NCI-H146 (cell line): ENCODE data around the gene PPFIA4.

Source experiments
- DNase-seq: peaks from one replicate; lab custom pipeline; 2025; lab: John Stamatoyannopoulos, UW

PPFIA4 gene

DNA sequence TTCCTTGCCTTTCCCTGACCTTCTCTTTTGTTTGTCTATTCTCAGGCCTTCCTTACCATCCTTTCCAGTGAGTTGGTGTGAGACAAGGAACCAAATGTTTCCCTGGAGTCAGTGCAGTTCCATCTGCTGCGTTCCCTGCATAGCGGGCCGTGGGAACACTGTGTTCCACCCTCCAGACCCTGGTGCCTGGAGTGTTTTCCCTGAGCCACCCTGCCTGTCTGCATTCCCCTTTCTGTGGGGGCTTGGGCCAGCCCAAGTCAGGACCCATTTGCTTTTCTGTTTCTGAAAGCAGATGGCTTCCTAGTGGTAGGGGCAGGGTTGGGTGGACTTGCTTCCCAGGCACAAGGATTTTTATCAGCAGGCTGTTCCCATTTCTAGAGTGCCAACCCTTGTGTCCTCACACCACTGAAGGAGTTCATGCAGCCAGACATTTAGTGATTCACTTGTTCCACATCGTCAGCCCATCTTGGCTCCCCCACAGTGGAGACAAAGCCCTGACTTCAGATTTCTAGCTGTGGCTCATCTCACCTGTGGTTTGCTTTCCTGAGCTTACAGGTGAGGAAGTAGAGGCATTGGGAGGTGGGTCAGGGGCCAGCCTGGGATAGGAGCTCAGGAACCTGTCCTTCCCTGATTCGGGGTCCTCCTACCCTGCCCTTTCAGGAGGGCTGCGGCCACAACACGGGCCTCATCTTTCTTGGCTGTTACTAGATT is 73.7 kb downstream of the PPFIA4 start:
- DNase-seq, result no peak

DNA sequence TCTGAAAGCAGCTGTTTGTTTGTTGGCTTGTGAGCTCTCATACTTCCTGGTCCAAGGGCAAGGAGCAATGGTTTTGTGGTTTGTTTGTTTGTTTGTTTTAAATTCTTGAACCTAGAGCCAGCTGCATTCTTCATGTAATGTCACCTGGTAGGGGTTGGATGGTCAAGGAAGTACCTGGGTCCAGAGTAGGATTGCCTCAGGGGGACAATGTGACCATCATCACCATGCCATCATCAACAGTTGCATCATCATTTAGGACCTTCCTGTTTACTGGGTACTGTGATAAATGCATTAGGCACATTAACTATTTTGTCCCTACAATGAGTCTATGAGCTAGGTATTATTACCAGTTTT is 74.2 kb downstream of the PPFIA4 start:
- DNase-seq, result no peak

DNA sequence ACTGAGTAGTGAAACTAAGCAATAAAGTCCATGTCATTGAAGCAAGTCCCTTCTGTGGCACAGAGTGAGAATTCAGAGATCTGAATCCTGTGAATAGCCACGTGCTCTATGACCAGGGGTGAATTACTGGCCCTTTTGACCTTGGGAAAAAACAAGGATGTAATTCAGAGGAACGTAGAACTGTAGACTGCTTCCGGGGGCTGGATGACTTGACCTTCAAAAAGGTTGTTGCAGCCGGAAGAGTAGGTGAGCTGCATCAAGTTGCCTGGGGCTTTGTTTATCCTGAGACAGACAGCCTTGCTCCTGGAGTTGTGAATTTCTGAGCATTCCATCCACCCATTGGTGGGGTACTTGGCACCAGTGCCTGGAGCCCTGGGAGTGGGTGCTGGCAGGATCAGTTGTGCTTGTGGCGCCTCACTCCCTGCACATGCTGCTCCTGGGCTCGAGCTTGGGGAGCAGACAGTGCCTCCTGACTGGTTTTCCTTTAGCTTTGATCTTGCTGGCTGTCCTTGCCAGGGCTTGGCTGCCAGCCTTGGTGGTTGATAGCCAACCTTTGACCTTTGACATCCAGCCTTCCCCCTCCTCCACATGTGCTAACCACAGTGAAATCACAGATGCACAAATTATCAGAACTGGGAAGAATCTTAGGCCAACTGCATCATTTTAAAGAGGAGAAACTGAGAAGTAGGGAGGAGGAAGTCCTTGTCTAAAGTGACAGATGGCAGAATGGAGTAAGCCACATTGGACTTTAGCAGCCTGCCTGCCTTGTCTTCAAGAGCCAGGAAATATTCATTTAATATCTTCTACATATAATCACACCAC is 75.7 kb downstream of the PPFIA4 start:
- no peak for DNase-seq

DNA sequence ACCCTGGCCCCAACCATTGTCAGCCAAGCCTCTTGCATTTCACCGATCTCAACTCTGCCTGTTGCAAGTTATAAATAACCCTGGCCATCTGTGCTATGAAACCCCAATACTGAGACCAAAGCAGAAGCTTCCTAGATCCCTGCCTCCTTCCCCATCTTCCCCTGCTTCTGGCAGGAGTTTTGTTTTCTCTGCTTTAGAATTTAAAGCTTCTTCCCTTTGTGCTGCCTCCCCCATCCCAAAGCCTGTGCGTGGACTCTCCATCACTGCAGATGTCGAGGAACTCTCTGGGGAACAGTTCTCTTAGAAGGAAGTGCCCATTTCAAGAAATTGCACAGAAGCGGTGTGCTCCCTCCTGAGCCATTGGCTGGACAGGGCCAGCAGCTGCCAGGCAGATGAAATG is 76.9 kb downstream of the PPFIA4 start:
- no peak for DNase-seq

DNA sequence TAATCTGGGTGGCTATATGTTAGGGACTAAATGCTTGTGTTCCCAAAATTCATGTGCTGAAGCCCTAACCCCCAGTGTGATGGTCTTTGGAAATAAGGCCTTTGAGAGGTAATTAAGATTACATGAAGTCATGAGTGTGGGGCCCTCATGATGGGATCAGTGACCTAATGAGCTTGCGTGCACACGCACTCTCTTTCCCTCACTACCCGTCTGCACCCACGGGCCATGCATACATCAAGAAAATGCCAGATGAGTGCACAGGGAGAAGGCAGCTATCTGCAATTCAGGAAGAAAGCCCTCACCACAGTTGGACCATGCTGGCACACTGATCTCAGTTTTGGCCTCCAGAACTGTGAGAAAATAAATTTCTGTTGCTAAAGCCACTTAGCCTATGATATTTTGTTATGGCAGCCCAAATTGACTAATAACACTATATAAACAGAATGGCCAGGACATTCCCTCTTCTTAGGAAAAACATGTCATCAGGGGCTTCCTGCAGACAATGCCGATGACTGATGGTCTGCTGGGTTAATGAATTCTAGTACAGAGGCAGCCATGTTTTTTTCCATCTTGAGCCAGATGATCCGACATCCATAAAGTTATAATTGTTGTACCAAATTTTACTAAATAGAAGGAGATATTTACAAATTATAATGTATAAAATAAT is 77.7 kb downstream of the PPFIA4 start:
- no peak for DNase-seq

DNA sequence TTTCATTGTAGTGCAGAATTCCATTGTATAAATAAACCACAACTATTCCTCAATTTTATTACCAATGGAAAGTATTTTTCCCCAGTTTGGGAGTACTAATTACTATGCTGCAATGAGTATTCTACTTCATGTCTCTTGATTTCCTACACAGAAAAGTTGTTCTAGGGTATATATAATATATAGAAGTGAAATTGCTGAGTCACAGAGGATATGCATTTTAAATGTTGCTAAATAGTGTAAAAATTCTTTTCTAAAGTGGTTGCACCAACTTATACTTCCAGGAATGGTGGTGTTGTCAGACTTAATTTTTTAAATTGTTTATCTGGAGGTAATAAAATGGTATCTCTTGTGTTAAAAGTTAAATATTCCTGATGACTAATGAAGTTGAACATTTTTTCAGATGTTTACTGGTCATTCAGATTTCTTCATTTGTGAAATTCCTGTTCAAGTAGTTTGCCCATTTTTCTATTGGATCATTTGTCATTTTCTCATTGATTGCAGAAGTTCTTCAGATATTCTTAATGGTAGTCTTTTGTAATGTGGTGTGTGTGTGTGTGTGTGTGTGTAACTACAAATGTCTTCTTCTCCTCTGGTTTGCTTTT is 78.6 kb downstream of the PPFIA4 start:
- DNase-seq, result no peak

DNA sequence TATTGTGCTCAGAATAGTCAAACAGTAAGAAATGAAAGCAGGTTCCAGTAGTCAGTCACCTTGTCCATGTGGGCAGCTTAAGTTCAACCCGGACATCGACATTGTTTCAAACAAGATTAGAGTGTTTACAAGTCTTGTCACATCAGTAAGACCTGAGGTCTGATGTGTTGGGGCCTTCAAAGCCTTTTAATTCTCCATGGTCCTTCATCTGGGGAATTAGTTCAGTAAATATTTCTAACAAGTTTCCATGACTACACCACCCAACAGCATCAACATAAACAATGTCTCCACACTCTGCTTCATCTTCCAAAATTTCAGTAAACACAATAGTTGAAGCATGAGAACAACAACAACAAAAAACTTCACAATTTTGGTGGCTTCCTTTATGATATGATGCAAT is 86.2 kb downstream of the PPFIA4 start:
- DNase-seq, result no peak

DNA sequence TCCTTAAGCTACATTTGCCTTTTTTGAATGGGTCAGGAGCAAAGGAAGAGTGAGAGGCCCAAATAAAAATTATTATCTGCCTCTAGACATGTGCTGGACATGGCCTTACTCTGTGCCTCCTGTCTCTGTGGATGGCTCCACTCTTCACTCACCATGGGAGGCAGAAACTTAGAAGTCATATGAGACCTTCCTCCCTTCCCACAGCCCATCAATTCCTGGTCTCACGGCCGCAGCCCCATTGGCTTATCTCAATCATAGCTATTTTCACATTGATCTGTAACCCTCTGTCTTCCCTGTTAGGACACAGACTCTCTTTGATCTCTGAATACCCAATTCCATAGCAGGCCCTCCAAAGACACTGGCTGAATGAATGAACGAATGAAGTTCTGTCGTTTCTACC is 87.0 kb downstream of the PPFIA4 start:
- no peak for DNase-seq

DNA sequence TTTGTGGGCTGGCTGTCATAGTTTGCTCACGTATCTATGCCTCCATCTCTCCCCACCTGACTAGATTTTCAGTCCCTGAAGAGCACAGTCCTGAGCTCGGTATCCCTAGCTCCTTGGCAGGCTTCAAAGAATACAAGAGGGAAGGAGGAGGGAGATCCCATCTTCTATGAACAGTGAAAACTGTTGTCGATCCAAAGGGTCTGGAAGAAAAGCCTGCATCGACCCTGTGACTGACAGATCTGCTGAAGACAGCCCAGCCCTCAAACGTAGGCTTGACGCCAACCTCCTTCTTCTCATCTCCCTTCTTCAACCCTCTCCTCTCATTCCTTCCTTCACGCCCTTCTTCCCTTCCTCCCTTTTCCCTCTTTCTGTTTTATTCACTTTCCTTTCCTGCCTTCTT is 87.9 kb downstream of the PPFIA4 start:
- DNase-seq, result no peak

DNA sequence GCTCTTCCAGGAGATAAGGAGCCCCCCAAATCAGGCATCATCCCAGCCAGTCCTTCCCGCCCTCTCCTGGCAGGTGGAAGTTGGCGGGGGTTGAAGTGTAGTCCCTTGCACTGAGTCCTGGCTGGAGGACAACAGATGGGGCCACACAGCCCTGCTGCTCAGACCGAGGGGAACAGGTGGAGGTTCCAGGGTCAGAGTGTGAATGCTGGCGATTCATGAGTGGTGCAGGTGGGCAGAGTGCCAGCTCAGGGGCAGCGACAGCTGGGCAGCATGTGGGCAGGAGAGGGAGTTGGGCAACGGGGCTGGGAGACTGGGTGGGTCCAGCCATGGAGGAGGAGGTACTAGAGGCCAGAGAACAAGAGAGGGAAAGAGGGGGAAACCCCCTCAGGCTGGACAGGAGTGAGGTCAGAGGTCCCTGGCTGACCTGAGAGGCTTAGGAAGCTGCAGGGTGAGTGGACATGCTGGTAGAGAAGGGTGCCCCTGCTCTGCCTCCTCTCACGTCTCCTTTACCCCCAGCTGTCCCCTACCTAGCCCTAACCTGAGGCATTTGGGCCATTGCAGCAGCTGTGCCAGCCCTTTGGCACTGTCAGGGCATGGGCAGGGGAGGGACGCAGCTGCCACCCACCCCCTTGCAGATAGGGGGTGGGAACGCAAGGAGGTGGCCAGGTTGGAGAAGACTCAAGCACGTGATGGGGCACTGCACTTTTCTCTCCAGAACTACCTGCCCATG is 90.0 kb downstream of the PPFIA4 start:
- no peak for DNase-seq

DNA sequence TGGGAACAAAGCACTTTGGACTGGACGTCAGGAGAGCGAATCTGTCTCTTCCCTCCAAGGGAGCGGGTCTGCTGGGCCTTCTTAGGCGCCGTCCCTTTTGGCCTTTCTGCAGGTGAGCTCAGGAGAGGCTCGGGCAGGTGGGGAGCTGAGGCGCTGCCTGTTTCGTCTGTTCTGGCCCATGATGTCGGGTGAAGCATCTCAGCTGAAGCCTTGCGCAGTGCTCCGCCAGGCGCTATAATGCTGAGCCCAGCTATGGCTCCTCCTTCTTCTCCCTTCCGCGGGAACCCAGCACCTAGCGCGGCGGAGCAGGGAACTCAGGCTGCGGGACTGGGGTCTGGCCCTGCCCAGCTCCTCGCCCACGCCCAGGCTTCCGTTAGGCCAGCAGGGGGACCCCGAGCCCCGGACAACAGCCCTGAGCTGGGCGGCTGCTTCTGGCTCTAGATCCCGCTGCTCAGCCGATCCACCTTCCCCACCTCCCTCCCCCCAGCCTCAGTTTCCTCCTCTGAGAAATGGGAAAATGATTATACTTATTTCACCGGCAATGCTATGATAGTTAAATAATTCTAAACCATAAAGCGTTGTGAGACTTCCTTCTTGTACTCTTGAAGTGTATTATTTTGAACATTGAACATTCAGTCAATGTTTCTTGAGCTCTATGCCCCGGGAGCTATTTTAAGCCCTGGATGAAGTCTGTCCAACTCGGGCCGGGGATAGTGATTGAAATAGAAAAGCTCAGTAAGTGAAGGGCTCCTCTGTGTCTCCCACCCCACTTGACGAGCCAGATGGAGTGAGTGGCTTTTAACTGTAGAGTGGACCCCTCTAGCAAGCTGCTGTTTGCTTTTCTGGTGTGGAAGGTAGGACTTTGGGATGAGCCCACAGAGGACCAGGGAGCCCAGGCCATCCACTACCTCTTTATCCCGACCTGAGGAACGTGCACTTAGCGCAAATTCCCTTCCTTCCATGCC is 91.6 kb downstream of the PPFIA4 start:
- peak; percentile 86 for DNase-seq

DNA sequence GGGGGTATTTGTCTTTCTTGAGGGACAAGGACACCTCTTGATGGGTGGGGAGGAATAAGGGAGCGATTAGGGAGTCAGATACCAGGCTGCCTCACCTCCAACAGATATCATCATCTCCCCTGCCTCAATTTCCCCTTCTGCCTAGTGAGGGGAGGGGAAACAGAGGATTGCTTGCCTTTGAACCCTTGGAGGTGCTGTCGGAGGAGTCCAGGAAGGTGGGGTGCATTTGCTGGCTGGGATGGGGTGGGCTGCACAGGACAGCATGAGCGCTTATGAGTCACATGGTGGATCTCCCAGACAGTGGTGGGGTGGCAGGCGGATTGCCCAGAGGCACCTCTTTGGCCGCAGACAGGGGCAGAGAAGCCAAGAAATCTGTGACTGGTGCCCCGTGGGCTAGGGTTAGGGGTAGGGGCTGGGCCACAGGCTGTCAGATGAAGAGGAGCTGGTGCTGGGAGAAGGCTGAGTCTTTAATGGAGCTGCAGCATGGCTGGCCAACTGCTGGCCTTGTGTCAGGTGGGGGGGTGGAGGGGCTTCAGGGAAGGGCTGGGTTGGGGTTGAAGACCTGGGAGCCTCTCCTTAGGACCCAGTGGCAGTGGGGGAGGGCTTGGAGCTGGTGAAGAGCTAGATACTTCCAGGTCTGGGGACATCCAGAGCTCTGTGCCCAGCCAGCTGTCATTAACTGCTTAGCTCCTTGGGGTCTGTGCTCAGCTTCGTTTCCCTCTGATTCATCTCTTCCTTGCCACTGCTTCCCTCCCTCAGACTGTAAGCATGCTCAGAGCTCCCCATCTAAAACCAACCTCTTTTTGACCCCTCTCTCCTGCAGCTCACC is 94.2 kb downstream of the PPFIA4 start:
- no peak for DNase-seq

DNA sequence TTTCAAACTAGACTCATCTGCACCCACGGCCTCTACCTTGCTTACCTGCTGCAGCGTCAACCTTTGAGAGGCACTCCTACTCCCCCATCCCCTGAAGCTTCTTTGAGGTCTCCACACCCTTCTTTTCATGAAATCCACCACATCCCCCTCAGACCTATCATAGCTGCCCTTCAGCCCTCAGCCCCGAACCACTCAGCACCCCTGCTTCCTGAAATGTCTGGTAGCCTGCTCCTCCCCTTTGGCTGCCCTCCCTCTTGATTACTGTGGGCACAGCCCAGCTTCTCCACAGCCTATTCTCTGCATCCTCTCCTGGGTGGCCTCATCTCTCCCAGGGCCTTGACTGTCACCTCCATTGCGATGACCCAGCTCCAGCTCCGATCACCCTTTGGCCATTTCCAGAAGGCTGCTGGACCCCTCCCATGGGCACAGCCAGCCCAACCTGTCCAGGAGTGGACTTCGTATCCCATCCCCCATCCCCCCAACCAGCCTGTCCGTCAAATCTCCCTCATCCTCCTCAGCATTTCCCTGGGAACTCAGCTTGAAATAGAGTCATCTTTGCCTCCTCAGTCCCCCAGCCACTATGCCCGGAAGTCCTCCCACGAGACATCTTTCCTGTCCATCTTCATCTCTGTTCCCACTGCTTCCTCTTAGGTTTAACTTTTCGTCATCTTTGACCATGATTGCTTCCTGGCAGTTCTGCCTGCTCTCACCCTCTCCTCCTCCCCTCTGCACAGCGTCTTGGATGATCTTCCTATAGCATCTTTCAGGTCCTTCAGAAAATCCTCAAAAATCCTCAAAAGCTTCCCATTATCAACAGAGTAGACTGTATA is 95.1 kb downstream of the PPFIA4 start:
- no peak for DNase-seq

DNA sequence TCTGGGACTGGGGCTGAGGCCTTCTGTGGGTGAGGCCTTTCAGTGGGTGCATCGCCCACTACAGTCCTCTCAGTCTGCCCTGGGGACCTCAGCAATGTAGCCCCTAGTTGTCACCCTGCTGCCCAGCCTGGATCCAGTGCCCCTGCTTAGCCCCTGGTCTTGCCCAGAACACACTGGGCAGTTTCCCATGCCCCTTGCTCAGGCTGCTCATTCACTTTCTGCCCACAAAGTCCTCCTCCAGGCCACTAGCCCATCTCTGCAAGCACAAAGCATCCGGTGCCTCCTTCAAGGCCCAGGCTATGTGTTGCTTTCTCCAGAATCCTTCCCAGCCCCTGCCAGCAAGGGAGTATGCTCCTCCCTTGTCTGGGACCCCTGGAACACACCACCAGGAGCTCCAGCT is 95.9 kb downstream of the PPFIA4 start:
- no peak for DNase-seq

DNA sequence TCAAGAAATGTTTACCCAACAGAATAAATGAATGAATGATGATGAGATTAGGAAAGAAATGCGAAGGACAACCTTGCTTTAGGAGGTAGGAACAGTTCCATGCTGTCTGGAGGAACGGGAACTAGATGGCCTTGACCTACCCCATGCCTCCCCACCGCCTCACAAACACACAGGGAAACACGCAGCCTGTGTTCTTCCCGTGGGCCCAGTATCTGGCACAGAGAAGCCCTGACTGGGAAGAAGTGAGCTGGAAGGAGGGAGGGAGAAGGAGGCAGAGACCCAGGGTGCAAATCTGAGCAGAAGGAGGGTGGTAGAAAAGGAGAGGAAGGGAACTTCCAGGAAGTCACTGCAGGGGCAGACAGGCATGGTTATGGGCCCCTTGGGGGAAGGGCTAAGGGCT is 97.7 kb downstream of the PPFIA4 start:
- DNase-seq, result no peak

DNA sequence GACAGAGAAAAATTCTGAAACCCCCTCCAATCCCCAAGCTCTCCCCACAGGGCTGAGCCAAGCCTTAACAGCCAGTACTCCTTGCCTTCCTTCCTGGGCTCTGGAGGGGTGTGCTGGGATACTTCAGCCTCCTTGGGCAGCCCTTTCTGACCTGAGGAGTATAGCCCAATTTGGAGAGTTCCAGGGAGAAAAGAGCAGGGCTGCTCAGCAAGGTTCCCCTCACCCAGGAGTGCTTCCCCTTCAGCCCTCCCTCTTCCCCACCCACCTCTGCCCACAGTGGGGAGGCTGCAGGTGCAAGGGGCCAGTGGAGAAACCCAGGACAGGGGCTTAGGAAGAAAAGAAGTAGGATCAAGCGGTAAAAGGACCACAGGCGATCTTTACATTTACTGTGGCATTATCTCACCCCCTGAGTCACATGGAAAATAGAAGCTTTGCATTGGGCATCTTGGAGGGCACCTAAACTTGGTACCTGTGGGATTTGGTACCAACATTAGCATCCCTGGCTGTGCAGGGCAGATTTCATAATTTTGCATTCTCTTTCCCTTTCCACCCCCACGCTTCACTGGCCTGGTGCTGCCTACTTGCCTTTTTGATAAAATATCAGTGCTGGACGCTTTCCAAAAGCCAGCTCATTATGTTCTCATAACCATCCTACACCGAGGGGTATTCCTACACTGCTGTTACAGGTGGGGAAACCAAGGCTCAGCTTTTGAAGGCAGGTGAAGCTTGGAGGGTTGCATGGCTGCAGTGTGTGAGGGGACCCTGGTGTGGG is 98.4 kb downstream of the PPFIA4 start:
- DNase-seq, result peak; percentile 34

DNA sequence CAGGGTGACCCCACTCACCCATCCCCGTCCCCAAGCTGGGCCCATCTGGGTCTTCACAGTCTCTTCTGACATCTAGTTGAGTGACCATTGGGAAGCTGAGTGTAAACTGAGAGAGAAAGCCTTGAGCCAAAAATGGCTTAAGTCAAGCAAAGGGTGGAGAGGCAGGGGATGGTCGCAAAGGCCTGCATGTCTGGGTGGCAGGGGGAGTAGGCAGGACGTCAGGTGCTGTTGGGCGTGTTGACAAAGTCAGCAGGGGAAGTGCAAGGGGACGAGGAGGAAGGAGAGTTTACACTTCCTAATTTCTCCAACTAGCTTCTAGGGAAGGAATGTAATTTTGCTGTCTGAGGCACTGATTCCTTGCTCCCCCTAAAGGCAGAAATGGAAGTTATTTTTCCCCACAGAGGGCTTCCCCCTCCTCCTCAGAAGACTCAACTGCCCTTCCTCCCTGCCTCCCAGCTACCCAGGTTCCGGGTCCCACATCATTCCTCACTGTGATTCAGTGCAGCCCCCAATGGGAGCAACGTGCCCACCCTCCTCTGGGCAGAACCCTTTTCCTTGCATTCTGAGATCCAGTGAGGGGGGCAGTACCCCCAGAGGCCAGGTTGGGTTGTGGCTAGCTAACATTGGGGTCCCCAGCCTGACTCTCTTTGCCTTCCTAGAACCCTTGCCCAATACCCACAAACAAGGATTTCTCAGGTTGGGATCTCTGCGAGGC is 100.0 kb downstream of the PPFIA4 start:
- no peak for DNase-seq
